Measurements from ENCODE around the gene MGMT. TPM values are rescaled to one million over a fixed set of nuclear protein-coding genes. Genes with fewer than 3 reads are reported as not detected.

The MGMT gene
- total and polyA plus RNA-seq, 2 experiments from 2014 or later, result 19.3 to 21.9 TPM

DNA sequence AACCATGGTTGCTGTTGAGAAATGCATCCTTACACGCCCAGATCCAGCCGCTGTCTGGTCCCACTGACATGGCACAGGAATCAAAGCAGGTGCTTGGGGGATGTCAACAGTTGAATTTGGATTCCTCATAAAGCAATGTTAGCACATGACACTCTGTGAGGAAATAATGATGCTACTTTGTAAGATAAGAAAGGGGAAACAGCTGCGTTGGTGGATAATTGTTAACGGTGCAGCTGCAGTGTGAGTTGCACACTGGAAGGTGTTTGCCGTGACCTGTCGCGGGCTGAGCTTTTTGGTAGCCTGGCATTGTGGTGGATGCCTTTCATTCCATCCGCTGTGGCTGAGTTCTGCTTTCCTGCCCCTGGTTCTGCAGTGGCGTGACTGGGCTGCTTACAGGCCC is 113.9 kb downstream of the MGMT start:
- H2AFZ ChIP-seq, result no peak overlapping the region
- H3K9me2 ChIP-seq (ENCODE audit: insufficient read depth), result no peaks in the 10 kb centered on the region
- H3K4me3 ChIP-seq, result no peak overlapping the region
- H3K4me1 ChIP-seq (ENCODE audit: insufficient read depth), result no peaks in the 10 kb centered on the region
- no peaks in the 10 kb centered on the region for H3K27me3 Mint-ChIP-seq (ENCODE audit: insufficient read depth, low read depth, poor library complexity)
- H3K36me3 ChIP-seq (ENCODE audit: insufficient read depth), result no peaks in the 10 kb centered on the region
- TF ChIP-seq, protein P1, sequence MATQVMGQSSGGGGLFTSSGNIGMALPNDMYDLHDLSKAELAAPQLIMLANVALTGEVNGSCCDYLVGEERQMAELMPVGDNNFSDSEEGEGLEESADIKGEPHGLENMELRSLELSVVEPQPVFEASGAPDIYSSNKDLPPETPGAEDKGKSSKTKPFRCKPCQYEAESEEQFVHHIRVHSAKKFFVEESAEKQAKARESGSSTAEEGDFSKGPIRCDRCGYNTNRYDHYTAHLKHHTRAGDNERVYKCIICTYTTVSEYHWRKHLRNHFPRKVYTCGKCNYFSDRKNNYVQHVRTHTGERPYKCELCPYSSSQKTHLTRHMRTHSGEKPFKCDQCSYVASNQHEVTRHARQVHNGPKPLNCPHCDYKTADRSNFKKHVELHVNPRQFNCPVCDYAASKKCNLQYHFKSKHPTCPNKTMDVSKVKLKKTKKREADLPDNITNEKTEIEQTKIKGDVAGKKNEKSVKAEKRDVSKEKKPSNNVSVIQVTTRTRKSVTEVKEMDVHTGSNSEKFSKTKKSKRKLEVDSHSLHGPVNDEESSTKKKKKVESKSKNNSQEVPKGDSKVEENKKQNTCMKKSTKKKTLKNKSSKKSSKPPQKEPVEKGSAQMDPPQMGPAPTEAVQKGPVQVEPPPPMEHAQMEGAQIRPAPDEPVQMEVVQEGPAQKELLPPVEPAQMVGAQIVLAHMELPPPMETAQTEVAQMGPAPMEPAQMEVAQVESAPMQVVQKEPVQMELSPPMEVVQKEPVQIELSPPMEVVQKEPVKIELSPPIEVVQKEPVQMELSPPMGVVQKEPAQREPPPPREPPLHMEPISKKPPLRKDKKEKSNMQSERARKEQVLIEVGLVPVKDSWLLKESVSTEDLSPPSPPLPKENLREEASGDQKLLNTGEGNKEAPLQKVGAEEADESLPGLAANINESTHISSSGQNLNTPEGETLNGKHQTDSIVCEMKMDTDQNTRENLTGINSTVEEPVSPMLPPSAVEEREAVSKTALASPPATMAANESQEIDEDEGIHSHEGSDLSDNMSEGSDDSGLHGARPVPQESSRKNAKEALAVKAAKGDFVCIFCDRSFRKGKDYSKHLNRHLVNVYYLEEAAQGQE (IDR thresholded peaks at IDR 0.05; ENCODE audit: unreplicated experiment), result no peak
- TF ChIP-seq ETS1 (IDR thresholded peaks at IDR 0.05), result no peak
- no peak for TF ChIP-seq EZH2phosphoT487 (IDR thresholded peaks at IDR 0.05; ENCODE audit: unreplicated experiment)
- no peak for TF ChIP-seq STAT1 (IDR thresholded peaks at IDR 0.05; ENCODE audit: unreplicated experiment)
- TF ChIP-seq, protein P2, sequence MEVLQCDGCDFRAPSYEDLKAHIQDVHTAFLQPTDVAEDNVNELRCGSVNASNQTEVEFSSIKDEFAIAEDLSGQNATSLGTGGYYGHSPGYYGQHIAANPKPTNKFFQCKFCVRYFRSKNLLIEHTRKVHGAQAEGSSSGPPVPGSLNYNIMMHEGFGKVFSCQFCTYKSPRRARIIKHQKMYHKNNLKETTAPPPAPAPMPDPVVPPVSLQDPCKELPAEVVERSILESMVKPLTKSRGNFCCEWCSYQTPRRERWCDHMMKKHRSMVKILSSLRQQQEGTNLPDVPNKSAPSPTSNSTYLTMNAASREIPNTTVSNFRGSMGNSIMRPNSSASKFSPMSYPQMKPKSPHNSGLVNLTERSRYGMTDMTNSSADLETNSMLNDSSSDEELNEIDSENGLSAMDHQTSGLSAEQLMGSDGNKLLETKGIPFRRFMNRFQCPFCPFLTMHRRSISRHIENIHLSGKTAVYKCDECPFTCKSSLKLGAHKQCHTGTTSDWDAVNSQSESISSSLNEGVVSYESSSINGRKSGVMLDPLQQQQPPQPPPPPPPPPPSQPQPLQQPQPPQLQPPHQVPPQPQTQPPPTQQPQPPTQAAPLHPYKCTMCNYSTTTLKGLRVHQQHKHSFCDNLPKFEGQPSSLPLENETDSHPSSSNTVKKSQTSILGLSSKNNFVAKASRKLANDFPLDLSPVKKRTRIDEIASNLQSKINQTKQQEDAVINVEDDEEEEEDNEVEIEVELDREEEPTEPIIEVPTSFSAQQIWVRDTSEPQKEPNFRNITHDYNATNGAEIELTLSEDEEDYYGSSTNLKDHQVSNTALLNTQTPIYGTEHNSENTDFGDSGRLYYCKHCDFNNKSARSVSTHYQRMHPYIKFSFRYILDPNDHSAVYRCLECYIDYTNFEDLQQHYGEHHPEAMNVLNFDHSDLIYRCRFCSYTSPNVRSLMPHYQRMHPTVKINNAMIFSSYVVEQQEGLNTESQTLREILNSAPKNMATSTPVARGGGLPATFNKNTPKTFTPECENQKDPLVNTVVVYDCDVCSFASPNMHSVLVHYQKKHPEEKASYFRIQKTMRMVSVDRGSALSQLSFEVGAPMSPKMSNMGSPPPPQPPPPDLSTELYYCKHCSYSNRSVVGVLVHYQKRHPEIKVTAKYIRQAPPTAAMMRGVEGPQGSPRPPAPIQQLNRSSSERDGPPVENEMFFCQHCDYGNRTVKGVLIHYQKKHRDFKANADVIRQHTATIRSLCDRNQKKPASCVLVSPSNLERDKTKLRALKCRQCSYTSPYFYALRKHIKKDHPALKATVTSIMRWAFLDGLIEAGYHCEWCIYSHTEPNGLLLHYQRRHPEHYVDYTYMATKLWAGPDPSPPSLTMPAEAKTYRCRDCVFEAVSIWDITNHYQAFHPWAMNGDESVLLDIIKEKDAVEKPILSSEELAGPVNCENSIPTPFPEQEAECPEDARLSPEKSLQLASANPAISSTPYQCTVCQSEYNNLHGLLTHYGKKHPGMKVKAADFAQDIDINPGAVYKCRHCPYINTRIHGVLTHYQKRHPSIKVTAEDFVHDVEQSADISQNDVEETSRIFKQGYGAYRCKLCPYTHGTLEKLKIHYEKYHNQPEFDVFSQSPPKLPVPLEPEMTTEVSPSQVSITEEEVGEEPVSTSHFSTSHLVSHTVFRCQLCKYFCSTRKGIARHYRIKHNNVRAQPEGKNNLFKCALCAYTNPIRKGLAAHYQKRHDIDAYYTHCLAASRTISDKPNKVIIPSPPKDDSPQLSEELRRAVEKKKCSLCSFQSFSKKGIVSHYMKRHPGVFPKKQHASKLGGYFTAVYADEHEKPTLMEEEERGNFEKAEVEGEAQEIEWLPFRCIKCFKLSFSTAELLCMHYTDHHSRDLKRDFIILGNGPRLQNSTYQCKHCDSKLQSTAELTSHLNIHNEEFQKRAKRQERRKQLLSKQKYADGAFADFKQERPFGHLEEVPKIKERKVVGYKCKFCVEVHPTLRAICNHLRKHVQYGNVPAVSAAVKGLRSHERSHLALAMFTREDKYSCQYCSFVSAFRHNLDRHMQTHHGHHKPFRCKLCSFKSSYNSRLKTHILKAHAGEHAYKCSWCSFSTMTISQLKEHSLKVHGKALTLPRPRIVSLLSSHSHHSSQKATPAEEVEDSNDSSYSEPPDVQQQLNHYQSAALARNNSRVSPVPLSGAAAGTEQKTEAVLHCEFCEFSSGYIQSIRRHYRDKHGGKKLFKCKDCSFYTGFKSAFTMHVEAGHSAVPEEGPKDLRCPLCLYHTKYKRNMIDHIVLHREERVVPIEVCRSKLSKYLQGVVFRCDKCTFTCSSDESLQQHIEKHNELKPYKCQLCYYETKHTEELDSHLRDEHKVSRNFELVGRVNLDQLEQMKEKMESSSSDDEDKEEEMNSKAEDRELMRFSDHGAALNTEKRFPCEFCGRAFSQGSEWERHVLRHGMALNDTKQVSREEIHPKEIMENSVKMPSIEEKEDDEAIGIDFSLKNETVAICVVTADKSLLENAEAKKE (CRISPR knock-in tag; IDR thresholded peaks at IDR 0.05), result no peak
- no peak for TF ChIP-seq CREB1 (CRISPR knock-in tag; IDR thresholded peaks at IDR 0.05; ENCODE audit: low read depth)
- no peak for TF ChIP-seq ZNF331 (CRISPR knock-in tag; IDR thresholded peaks at IDR 0.05; ENCODE audit: low read depth)
- TF ChIP-seq NANOG (IDR thresholded peaks at IDR 0.05; ENCODE audit: borderline replicate concordance), result no peak
- TF ChIP-seq JUNB (IDR thresholded peaks at IDR 0.05; ENCODE audit: unreplicated experiment), result no peak
- no peak for TF ChIP-seq POLR2AphosphoS5 (IDR thresholded peaks at IDR 0.05; ENCODE audit: low read depth)
- no peak for TF ChIP-seq CTCF (conservative IDR thresholded peaks at IDR 0.05; ENCODE audit: low read depth in 2 of 2)
- TF ChIP-seq EZH2 (IDR thresholded peaks at IDR 0.05; ENCODE audit: low read depth, unreplicated experiment), result no peak
- TF ChIP-seq ZNF114 (CRISPR knock-in tag; IDR thresholded peaks at IDR 0.05), result no peak
- no peaks in the 10 kb centered on the region for H4K20me1 ChIP-seq (replicated peaks; ENCODE audit: insufficient read depth)
- peaks cover 7% of the 10 kb centered on the region; the same call in 2 of the 3 replicates for H3K9me3 Mint-ChIP-seq
- no peaks in the 10 kb centered on the region for H3K27me3 ChIP-seq (ENCODE audit: insufficient read depth)
- peaks cover 20% of the 10 kb centered on the region for H3K4me1 Mint-ChIP-seq
- peaks cover 7% of the 10 kb centered on the region; the same call in 2 of the 3 replicates for H3K36me3 Mint-ChIP-seq (ENCODE audit: low read depth)
- no peak for DNase-seq (ENCODE audit: low spot score)
- H3K27ac Mint-ChIP-seq, result no peak overlapping the region
- H3K4me2 ChIP-seq, result no peak overlapping the region
- no peaks in the 10 kb centered on the region for H3K79me2 ChIP-seq (replicated peaks; ENCODE audit: insufficient read depth)
- H3K27ac ChIP-seq (ENCODE audit: low read depth), result no peak overlapping the region
- H3F3A ChIP-seq (replicated peaks; ENCODE audit: low read depth), result no peaks in the 10 kb centered on the region
- no peak for ATAC-seq
- no peak overlapping the region for H3K4me3 Mint-ChIP-seq
